ENCODE measurements around the gene WASHC1.
A peak's percentile ranks its signal among the peaks of the same experiment; 100 is the strongest.
"Not testable (repeated sequence)": the region's sequence is repeated elsewhere in the genome, so short reads cannot be mapped to it uniquely, and the experiment has no call there.

WASHC1 gene, protein sequence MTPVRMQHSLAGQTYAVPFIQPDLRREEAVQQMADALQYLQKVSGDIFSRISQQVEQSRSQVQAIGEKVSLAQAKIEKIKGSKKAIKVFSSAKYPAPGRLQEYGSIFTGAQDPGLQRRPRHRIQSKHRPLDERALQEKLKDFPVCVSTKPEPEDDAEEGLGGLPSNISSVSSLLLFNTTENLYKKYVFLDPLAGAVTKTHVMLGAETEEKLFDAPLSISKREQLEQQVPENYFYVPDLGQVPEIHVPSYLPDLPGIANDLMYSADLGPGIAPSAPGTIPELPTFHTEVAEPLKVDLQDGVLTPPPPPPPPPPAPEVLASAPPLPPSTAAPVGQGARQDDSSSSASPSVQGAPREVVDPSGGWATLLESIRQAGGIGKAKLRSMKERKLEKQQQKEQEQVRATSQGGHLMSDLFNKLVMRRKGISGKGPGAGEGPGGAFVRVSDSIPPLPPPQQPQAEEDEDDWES

DNA sequence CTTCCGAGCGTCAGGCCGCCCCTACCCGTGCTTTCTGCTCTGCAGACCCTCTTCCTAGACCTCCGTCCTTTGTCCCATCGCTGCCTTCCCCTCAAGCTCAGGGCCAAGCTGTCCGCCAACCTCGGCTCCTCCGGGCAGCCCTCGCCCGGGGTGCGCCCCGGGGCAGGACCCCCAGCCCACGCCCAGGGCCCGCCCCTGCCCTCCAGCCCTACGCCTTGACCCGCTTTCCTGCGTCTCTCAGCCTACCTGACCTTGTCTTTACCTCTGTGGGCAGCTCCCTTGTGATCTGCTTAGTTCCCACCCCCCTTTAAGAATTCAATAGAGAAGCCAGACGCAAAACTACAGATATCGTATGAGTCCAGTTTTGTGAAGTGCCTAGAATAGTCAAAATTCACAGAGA is at the start of gene WASHC1:
WASHC1 (minus strand) TSS at position 101 of the 400 bp plus-strand sequence. CDS start 4,457 bp downstream, outside the sequence.
- not testable (repeated sequence) for DNase-seq

DNA sequence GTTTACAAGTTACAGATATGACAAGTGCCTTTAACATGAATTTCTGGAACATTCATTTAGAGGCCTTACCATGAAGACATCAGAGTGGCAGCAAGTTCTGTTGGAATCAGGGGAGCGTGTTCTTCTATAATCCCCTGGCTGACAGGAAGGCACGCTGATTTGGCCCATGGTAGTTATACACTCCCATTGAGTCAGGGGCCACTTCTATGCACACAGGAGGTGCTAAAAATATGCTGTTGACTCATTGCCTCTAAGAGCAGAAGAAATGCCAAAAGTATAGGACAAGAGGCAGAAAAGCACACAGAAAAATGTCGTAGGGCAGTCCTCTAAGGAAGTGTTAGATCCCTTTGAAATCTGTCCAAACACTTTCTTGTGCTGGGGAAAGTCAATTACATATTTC is 49.1 kb upstream of the WASHC1 start:
- not testable (repeated sequence) for DNase-seq

DNA sequence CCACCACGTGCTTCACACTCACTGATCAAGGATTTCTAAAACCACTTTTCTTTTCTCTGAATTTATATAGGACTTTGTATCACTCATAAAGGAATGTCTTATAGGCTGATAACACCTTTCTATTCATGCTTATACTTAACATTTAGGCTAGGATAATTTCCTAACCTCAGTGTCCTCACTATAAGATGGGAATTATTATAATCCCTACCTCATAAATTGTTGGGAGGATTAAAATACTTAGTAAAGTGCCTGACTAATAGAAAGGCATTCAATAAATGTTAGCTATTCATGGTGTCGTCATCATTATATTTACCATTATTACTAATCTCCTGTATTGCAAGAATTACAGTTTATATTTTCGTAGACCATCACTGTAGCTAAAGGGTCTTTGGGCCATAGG is 47.1 kb upstream of the WASHC1 start:
- DNase-seq = not testable (repeated sequence)

DNA sequence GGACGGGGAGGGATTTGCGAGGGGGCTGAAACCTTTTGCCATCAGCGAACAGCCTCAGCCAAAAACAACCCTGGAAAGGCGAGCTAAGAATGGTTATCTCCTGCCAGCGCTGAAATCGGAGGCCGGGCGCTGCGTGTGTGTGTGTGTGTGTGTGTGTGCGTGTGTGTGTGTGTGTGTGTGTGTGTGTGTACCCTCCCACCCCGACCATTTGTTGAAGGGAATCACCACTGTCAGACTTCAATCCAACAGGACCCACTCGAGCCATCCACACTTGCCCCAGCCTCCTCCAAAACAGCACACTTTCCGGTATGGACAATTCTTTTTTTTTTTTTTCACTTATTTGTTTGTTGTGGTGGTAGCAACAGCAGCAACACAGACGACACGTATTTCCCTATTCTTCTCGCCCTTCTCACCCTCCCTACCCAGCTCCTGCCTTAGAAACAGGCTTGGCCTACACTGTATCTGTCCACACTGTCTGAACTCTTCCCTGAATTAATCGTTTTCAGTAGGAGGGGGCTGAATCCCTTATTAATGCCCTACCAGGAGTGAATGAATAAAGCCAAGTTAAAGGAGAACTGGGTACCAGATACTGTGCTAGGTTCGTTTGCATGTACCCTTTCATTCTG is 44.8 kb upstream of the WASHC1 start:
- not testable (repeated sequence) for DNase-seq

DNA sequence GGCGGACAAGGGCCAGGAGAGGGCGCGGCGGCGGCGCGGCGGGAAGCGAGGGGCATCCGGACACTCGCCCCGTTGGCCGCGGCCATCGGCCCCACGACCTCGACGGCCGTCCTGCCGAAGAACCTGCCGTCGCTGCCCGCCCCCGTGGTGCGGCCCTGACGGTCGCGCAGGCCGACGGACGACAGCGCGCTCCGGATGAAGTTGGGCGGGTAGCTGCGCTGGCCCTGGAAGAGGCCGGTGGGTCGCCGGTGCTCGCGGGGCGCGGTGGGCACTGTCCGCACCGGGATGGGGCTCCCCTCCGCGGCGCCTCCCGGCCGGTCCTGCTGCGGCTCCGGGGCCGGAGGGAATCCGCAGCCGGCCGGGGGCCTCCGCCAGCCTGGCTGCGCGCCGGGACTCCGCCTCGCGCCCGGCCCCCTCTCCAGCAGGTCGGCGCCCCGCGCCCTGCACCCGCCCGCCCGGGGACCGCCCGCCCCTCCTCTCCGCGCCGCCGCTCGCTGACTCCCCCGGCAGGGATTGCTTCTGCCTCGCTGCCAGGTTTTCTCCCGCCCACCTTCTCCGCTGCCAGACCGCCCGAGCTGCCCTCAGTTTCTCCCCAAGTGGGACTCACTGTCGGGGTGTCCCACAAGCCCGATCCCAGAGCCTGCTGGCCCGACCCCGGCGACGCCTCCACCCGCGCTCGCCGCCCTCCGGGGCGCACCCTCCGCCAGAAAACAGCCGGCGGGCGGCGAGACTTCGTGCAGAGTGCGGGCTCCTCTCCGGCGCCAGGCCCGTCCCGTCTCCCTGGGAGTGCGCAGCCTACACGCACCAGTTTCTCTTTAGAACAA is 44.0 kb upstream of the WASHC1 start:
- DNase-seq = not testable (repeated sequence)

DNA sequence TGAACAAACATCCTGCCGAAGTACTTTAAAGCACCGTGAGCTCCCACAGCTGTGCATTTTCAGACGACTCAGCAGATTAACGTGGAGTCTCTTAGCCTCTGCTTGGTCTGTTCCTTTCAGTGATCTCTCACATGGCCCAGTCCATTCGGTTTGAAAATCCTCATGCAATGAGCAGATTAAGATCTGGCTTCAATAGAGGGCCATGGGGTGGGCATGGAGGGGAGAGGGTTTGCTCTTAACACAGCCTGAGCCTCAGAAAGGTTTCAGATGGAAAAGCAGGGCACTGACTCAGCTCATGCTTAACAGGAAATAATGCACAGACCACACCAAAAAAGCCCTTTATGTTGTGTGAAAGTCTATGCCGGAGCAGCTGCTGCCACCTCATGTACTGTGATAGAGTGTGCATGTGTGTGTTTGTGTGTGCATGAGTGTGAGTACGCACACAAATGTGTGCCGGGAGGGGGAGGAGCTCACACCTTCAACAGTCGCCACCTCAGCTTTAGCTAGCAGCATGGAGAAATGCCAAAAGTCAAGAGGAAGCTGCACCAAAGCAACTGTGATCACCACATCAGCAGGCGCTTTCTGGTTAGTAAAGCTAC is 33.9 kb upstream of the WASHC1 start:
- not testable (repeated sequence) for DNase-seq

DNA sequence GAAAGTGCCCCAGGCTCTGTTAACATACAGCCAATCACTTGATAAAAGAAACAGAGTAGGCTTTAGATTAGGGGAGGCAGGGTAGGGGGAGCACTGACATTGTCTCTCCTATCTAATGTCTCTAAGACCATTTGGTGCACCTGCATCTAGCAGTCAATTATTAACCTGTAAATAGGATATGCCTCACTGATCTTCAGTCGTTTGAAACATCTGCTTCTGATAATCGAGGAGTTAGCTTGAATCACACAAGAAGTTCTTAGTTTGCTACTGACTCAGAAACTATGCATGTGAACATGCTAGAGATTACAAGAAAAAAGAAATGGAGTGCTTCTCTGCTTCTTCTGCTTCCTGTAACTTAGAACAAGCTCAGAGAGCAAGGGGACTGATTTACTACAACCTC is 23.4 kb upstream of the WASHC1 start:
- DNase-seq = peak; percentile 49

DNA sequence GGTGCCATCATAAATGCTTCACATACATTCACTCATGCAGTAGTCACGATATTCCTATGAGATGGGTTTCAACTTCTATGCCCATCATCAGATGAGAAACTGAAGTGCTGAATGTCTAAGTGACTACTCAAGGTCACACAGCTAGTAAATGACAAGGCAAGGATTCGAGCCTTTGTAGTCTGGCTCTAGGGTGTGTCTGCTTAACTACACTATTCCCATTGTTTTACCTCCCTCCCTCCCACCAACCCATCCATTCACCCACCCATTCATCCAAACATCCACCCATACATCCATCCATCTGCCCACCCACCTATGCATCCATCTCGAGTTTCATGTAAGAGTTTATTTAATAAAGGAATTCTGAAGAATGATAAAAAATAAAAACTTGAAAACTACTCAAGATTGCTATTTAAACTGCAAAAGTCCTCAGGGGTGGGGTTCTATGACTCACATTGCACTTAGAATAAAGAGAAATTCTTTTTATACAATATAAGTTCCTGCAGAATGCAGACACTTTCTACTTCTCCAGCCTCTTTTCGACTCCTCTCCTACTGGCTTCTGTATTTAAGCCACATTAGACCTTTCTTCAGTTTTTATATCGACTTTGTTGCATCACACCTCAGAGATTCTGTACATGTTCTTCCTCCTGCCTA is 19.1 kb upstream of the WASHC1 start:
- not testable (repeated sequence) for DNase-seq

DNA sequence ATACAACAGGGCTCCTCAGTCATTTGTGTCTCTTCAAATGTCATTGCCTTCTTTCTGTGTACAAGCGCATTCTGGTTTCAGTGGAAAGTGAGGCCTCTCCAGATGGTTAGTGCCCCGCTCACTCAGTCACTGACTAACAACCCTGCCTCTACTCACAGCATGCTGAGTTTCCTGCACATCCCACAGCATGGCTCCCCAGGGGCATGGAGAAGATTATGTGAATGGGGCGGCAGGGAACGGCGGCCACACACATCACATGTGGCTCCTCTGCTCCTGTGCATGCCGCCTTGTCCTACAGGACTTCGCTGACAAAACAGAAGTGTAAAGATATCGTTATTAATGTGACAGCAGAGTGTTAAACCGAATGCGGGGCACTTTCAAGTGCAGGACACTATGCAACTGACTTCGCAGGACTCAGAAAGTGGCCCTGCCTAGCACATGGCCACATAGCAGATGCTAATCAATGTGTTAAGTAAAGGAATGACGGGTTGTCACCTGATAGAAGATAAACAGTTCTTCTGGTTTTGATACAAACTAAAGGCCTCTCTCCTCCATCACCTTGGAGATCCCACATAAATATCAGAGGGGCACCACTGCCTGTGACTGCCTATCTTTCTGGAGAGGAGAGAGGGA is 17.5 kb upstream of the WASHC1 start:
- DNase-seq = not testable (repeated sequence)

DNA sequence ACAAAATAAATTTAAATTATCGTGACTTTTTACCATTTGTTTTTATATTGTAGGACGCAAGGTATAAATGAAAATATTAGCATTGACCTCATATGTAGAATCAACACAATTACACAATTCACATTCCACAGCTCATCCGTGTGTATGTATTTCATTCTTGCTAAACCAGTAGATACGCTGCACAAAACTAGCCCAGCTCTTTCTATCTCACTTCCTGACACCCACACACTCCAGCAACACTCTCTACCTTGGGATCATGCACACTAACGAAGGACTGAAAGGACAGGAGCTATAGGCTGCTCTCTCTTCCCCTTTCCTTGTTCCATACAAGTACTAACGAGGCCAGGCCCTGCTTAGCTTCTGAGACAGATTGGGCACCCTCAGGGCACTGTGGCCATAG is 16.9 kb upstream of the WASHC1 start:
- not testable (repeated sequence) for DNase-seq

DNA sequence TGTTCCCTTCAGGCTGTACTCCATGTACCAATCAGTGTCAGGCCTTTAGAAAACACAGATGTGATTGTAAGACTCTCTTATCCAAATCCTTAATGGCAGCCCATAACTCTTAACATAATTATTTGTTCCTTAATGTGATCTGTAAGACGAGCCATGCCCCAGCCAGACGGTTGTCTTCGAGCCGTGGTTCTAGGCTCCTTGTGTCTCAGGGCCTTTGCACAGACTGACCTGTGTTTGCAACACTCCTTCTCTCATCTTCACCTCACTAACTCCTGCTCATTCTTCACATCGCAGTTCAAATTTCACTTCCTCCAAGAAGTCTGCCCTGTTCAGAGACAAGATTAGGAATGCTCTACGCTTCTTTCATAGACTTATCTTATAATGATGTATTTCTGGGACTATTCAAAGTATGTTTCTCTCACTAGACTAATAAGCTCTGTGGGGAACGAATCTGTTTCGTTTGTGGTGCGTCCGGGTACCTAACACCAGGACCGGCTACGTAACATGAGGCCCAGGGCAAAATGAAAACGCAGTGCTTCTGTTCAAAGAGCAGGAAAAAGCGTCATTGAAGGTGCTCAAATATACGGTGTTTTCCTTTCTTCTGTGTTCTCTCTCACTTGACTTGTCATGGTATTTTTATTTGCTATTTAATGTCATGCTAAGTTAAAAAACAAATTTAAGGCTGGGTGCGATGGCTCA is 16.1 kb upstream of the WASHC1 start:
- DNase-seq = not testable (repeated sequence)

DNA sequence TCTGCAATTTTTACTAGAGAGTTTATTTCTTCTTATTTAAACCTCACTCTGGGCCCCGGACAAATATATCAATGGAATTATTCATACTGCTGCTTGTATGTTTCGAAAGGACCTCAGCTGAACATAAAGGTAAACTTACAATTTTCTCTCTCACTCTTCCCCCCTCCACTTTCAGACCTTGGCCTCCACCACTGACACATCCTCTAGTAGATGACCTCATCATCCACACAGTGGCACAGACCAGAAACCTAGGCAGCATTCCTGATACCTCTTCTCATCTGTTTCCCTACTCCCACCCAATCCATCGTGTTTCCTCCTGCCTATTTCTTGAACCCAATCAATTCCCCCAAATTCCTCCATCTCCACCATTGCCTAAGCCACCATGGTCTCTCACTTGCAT is 15.2 kb upstream of the WASHC1 start:
- peak; percentile 8 for DNase-seq

DNA sequence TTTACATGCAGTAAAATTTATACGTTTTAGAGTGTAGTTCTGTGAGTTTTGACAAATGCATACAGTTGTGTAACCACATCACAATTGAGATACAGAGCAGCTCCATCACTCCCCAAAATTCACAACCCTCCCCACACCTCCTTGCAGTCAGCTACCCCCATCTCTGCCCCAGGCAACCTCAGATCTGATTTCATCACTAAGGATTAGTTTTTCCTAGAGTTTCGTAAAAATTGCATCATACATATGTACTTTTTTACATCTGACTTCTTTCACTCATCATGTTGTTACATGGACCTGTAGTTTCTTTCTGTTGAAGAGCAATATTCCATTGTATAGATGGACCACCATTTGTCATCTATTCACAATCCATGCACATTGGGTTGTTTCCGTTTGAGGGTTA is 14.4 kb upstream of the WASHC1 start:
- DNase-seq = not testable (repeated sequence)

DNA sequence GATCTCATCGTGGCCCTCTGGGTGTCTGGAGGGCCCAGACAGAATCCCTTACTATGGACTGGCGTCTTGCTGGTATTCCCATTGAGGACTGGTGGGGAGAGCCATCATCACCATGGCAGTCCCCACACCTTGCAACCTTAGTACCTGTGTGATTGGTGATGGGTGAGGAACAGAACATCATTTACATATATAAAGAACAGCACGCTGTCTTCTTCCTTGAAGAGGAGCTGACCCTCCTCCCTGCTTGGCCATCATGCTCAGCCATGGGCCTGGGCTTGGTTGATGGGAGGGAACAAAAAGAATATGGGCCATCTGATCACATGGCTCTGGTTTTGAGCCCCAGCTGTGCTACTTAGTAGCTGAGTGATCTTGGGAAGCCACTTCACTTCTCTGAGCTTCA is 13.9 kb upstream of the WASHC1 start:
- not testable (repeated sequence) for DNase-seq

DNA sequence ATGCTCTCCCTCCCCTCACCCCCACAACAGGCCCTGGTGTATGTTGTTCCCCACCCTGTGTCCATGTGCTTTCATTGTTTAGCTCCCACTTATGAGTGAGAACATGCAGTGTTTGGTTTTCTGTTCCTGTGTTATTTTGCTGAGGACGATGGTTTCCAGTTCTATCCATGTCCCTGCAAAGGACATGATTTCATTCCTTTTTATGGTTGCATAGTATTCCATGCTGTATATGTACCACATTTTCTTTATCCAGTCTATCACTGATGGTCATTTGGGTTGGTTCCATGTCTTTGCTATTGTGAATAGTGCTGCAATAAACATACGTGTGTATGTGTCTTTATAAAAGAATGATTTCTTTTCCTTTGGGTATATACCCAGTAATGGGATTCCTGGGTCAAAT is 12.6 kb upstream of the WASHC1 start:
- not testable (repeated sequence) for DNase-seq

DNA sequence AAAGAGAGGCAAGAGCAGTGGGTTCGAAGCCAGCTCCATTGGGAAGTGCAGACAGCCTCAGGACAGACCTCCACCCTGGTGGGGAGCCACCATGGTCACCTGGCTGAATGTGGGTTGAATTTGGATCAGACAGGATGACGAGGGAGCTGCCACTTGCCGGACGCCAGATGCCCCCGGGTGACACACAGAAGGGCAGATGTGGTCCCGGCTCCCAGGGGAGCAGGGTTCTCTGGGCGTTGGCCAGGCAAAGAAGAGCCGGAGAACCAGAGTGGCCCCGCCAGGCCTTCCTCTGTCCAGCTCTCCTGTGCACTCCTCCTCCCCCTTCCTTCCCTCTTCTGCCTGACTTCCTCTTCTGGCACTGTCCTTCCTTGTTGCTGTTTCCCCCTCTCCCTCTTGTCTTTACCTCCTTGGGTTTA is 12.0 kb upstream of the WASHC1 start:
- DNase-seq = not testable (repeated sequence)

DNA sequence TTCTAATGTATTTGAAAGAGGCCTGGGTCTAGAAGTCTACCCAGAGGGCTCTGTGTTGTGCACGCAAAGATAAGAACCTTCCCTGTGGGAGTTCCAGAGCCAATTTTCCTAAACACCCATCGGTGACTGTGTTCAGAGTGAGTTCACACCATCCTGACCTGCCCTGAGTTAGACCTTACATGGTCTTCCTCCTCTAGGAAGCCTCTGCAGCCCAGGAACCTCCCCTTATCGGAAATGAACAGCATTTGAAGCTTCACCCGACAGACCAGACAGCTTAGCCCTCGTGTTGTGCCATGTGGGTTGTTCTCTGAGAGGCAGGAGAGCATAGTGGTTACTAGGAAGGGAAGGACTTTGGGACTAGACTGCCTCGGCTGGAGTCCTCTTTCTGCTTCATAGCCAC is 3.1 kb upstream of the WASHC1 start:
- DNase-seq = not testable (repeated sequence)

DNA sequence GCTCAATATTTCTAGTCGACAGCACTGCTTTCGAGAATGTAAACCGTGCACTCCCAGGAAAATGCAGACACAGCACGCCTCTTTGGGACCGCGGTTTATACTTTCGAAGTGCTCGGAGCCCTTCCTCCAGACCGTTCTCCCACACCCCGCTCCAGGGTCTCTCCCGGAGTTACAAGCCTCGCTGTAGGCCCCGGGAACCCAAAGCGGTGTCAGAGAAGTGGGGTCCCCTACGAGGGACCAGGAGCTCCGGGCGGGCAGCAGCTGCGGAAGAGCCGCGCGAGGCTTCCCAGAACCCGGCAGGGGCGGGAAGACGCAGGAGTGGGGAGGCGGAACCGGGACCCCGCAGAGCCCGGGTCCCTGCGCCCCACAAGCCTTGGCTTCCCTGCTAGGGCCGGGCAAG is 481 bp downstream of the WASHC1 start:
- not testable (repeated sequence) for DNase-seq

DNA sequence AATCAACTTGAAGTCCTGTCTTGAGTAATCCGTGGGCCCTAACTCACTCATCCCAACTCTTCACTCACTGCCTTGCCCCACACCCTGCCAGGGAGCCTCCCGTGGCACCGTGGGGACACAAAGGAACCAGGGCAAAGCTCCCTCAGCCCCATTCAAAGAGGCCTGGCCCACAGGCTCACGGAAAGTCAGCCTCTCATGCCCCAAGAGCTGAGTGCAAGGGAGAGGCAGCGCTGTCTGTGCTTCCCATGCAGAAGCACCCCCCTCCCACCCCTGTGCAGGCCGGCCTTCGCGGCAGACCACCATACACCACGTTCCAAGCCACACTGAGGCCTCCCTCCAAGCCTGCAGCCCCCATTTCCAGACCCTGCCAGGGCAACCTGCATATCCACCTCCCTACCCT is 7.6 kb downstream of the WASHC1 start:
- DNase-seq = not testable (repeated sequence)

DNA sequence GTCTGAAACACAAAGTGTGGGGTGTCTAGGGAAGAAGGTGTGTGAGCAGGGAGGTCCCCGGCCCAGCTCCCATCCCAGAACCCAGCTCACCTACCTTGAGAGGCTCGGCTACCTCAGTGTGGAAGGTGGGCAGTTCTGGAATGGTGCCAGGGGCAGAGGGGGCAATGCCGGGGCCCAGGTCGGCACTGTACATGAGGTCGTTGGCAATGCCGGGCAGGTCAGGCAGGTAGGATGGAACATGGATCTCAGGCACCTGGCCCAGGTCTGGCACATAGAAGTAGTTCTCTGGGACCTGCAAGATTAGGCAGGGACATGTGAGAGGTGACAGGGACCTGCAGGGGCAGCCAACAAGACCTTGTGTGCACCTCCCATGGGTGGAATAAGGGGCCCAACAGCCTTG is 12.4 kb downstream of the WASHC1 start:
- not testable (repeated sequence) for DNase-seq
